H9 (cell line): ENCODE measurements around the gene ARHGAP5. TPM values are rescaled to one million over a fixed set of nuclear protein-coding genes. Genes with fewer than 3 reads are reported as not detected.

Experiments
- DNase-seq: peaks from one replicate; pipeline ENCODE4 v3.0.0-alpha.2; 2017
- H2AFZ ChIP-seq: one replicate; pipeline ENCODE4 v1.6.1; 2013; ENCODE audit warnings: mild to moderate bottlenecking, low read length, control low read depth, moderate library complexity
- H2AK5ac ChIP-seq: 2 replicates; pipeline ENCODE4 v1.6.1; 2013; ENCODE audit warnings: low read length, control low read depth, mixed read lengths; ENCODE audit not compliant: insufficient read length
- H2BK120ac ChIP-seq: one replicate; pipeline ENCODE4 v1.6.1; 2013; ENCODE audit warnings: low read depth, mild to moderate bottlenecking, low read length, control low read depth, inconsistent platforms; ENCODE audit not compliant: poor library complexity, severe bottlenecking
- H2BK12ac ChIP-seq: 2 replicates; pipeline ENCODE4 v1.6.1; 2013; ENCODE audit warnings: low read length, control low read depth, mixed read lengths, low read depth; ENCODE audit not compliant: insufficient read length
- H2BK15ac ChIP-seq: 2 replicates; pipeline ENCODE4 v1.6.1; 2013; ENCODE audit warnings: low read depth, low read length, control low read depth
- H2BK20ac ChIP-seq: one replicate; pipeline ENCODE4 v1.6.1; 2013; ENCODE audit warnings: low read depth, mild to moderate bottlenecking, low read length, control low read depth, inconsistent platforms; ENCODE audit not compliant: poor library complexity, severe bottlenecking
- H2BK5ac ChIP-seq: 2 replicates; pipeline ENCODE4 v1.6.1; 2013; ENCODE audit warnings: low read length, control low read depth, mixed read lengths; ENCODE audit not compliant: insufficient read length
- H3K14ac ChIP-seq: 2 replicates; pipeline ENCODE4 v1.6.1; 2013; ENCODE audit warnings: low read length, control low read depth; ENCODE audit not compliant: insufficient read depth
- H3K18ac ChIP-seq: 2 replicates; pipeline ENCODE4 v1.6.1; 2013; ENCODE audit warnings: low read depth, mild to moderate bottlenecking, mixed read lengths, low read length, control low read depth; ENCODE audit not compliant: insufficient read length
- H3K23ac ChIP-seq: 2 replicates; pipeline ENCODE4 v1.6.1; 2013; ENCODE audit warnings: low read length, control low read depth, mixed read lengths, low read depth; ENCODE audit not compliant: insufficient read length
- H3K23me2 ChIP-seq: 2 replicates; pipeline ENCODE4 v1.6.1; 2013; ENCODE audit warnings: low read depth, mild to moderate bottlenecking, mixed read lengths, low read length, control low read depth; ENCODE audit not compliant: insufficient read length, poor library complexity, severe bottlenecking
- H3K27ac ChIP-seq: 2 replicates; pipeline ENCODE4 v1.5.1; 2013; ENCODE audit warnings: low read length, control low read depth, mixed read lengths, low read depth; ENCODE audit not compliant: insufficient read length
- H3K27me3 ChIP-seq: 2 replicates; pipeline ENCODE4 v1.6.1; 2013; ENCODE audit warnings: low read length, control low read depth, inconsistent platforms; ENCODE audit not compliant: insufficient read depth
- H3K4ac ChIP-seq: 2 replicates; pipeline ENCODE4 v1.6.1; 2013; ENCODE audit warnings: low read depth, mild to moderate bottlenecking, control low read depth, inconsistent platforms, low read length, moderate library complexity
- H3K4me1 ChIP-seq: 2 replicates; pipeline ENCODE4 v1.6.1; 2013; ENCODE audit warnings: low read length, control low read depth, inconsistent platforms; ENCODE audit not compliant: insufficient read depth
- H3K4me2 ChIP-seq: 2 replicates; pipeline ENCODE4 v1.6.1; 2013; ENCODE audit warnings: low read length, control low read depth, mixed read lengths; ENCODE audit not compliant: insufficient read length, insufficient read depth
- H3K56ac ChIP-seq: 2 replicates; pipeline ENCODE4 v1.6.1; 2013; ENCODE audit warnings: low read depth, mild to moderate bottlenecking, mixed read lengths, low read length, control low read depth; ENCODE audit not compliant: insufficient read length
- H3K79me1 ChIP-seq: 2 replicates; pipeline ENCODE4 v1.6.1; 2013; ENCODE audit warnings: low read depth, mild to moderate bottlenecking, moderate library complexity, low read length, control low read depth, inconsistent platforms; ENCODE audit not compliant: insufficient read depth, poor library complexity, severe bottlenecking
- H3K79me2 ChIP-seq: 2 replicates; pipeline ENCODE4 v1.6.1; 2013; ENCODE audit warnings: low read length, control low read depth, inconsistent platforms; ENCODE audit not compliant: insufficient read depth
- H3K9ac ChIP-seq: 2 replicates; pipeline ENCODE4 v1.6.1; 2013; ENCODE audit warnings: low read length, control low read depth, mixed read lengths; ENCODE audit not compliant: insufficient read length; ENCODE audit errors: extremely low read depth
- H3K9me3 ChIP-seq: one replicate; pipeline ENCODE4 v1.6.1; 2013; ENCODE audit warnings: low read depth, low read length, inconsistent platforms; ENCODE audit not compliant: control insufficient read depth
- H3T11ph ChIP-seq: one replicate; pipeline ENCODE4 v1.6.1; 2013; ENCODE audit warnings: mild to moderate bottlenecking, low read length, control low read depth, inconsistent platforms
- H4K20me1 ChIP-seq: one replicate; pipeline ENCODE4 v1.6.1; 2013; ENCODE audit not compliant: control insufficient read depth, insufficient read length, insufficient read depth
- H4K5ac ChIP-seq: 2 replicates; pipeline ENCODE4 v1.6.1; 2013; ENCODE audit warnings: low read depth, mild to moderate bottlenecking, mixed read lengths, low read length, control low read depth; ENCODE audit not compliant: insufficient read length
- H4K8ac ChIP-seq: replicated peaks from 2 replicates; pipeline ENCODE4 v1.6.1; 2013; ENCODE audit warnings: low read length, control low read depth, mixed read lengths, low read depth; ENCODE audit not compliant: insufficient read length
- H4K91ac ChIP-seq: 2 replicates; pipeline ENCODE4 v1.6.1; 2013; ENCODE audit warnings: low read depth, mild to moderate bottlenecking, moderate library complexity, mixed read lengths, low read length, control low read depth; ENCODE audit not compliant: insufficient read length
- H3K27ac Mint-ChIP-seq, 3 experiments: 2 replicates in 2 of 3; 3 replicates in 1 of 3; pipeline ENCODE4 v1.8.0; 2020 to 2021; ENCODE audit warnings: mixed read lengths in 3 of 3, mild to moderate bottlenecking in 1 of 3, moderate library complexity in 1 of 3
- H3K27me3 Mint-ChIP-seq: 2 replicates; pipeline ENCODE4 v1.8.0; 2021; ENCODE audit warnings: low read depth, mild to moderate bottlenecking, moderate library complexity, mixed read lengths
- H3K36me3 Mint-ChIP-seq, 3 experiments: 2 replicates in 2 of 3; 3 replicates in 1 of 3; pipeline ENCODE4 v1.8.0; 2020 to 2021; ENCODE audit warnings: low read depth in 3 of 3, mixed read lengths in 3 of 3; ENCODE audit not compliant: insufficient read depth in 1 of 3
- H3K4me1 Mint-ChIP-seq, 2 experiments: 2 replicates each; pipeline ENCODE4 v1.8.0; 2020; ENCODE audit warnings: mixed read lengths in 2 of 2
- H3K4me3 Mint-ChIP-seq, 2 experiments: 2 replicates in 1 of 2; 3 replicates in 1 of 2; pipeline ENCODE4 v1.8.0; 2020 to 2021; ENCODE audit warnings: mild to moderate bottlenecking in 2 of 2, mixed read lengths in 2 of 2, moderate library complexity in 1 of 2
- H3K9me3 Mint-ChIP-seq, 2 experiments: 2 replicates in 1 of 2; 3 replicates in 1 of 2; pipeline ENCODE4 v1.8.0; 2020; ENCODE audit warnings: mild to moderate bottlenecking in 2 of 2, mixed read lengths in 2 of 2, moderate library complexity in 1 of 2
- WGBS: extraction: QIAGEN DNeasy Blood & Tissue Kit; methylation state at CpG from one replicate; pipeline ENCODE4 v1.1.7; 2013; ENCODE audit warnings: missing lambda C conversion rate, low lambda C conversion rate, mixed read lengths; ENCODE audit not compliant: insufficient read length; ENCODE audit errors: extremely low coverage; 5-methylcytosine and 5-hydroxymethylcytosine counted together
- total RNA-seq: library from RNA; stranded (reverse); gene quantifications from 2 replicates; pipeline ENCODE4 v1.2.1, GENCODE V29; 2021
- TF ChIP-seq, protein P1 (sequence below): fragments of 200-600 bp; sonication (generic); conservative IDR thresholded peaks from 3 replicates; pipeline ENCODE4 v1.8.0; 2021; ENCODE audit warnings: antibody characterized with exemption, mild to moderate bottlenecking

Gene ARHGAP5
- total RNA-seq, 1 experiment from 2014 or later, result 73.8 TPM

DNA sequence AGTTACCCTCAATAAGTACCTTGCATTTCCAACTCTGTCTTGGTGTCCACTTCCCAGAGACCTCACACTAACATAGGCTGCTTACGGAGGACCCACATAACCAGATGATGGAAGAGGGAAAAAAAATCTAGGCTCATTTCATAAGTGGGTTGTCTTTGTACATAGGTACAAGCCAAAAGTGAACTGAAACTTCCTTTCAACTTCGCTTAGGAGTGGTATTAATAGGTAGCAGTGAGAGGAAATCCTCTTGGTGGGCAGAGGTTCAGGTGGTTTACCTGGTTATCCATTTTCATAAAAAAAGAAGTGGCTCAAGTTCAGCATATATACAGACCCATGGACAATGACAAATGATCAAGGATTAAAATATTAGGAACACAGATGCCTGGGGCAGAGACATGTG is 88.9 kb downstream of the ARHGAP5 start:
- Histone ChIP-seq H3K14ac (no peak overlapping the region), H3K27ac (no peak overlapping the region), H2BK120ac (no peak overlapping the region), H3K79me1 (no peaks in the 10 kb centered on the region), H3K4me1 (no peaks in the 10 kb centered on the region), H4K20me1 (no peaks in the 10 kb centered on the region), H3K56ac (no peak overlapping the region), H3K23me2 (no peaks in the 10 kb centered on the region), H3K9ac (no peak overlapping the region), H3K27me3 (no peaks in the 10 kb centered on the region), H2AK5ac (no peak overlapping the region), H2BK12ac (no peak overlapping the region), H4K5ac (no peak overlapping the region), H3K4me2 (no peak overlapping the region), H2AFZ (no peak overlapping the region), H4K8ac (no peak overlapping the region), H3T11ph (no peak overlapping the region), H2BK5ac (no peak overlapping the region), H2BK15ac (no peak overlapping the region), H3K9me3 (no peaks in the 10 kb centered on the region), H3K18ac (no peak overlapping the region), H3K4ac (no peak overlapping the region), H2BK20ac (no peak overlapping the region), H3K23ac (no peak overlapping the region), H4K91ac (no peak overlapping the region), H3K79me2 (no peaks in the 10 kb centered on the region)
- no peak for DNase-seq
- no peak overlapping the region for H3K4me3 Mint-ChIP-seq
- H3K4me1 Mint-ChIP-seq, result peaks cover 0 to 6% of the 10 kb centered on the region in 2 experiments; a peak in 3 of 4 replicates
- H3K27ac Mint-ChIP-seq, result peak overlapping the region in 1 of 3 experiments; percentile 3; a peak in 1 of 7 replicates
- peaks cover 0 to 9% of the 10 kb centered on the region in 2 experiments; a peak in 2 of 5 replicates for H3K9me3 Mint-ChIP-seq
- WGBS, result no CpG with 5 or more reads among the region's 2 CpGs
- TF ChIP-seq, protein P1, sequence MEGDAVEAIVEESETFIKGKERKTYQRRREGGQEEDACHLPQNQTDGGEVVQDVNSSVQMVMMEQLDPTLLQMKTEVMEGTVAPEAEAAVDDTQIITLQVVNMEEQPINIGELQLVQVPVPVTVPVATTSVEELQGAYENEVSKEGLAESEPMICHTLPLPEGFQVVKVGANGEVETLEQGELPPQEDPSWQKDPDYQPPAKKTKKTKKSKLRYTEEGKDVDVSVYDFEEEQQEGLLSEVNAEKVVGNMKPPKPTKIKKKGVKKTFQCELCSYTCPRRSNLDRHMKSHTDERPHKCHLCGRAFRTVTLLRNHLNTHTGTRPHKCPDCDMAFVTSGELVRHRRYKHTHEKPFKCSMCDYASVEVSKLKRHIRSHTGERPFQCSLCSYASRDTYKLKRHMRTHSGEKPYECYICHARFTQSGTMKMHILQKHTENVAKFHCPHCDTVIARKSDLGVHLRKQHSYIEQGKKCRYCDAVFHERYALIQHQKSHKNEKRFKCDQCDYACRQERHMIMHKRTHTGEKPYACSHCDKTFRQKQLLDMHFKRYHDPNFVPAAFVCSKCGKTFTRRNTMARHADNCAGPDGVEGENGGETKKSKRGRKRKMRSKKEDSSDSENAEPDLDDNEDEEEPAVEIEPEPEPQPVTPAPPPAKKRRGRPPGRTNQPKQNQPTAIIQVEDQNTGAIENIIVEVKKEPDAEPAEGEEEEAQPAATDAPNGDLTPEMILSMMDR, result no peak
- no peaks in the 10 kb centered on the region for H3K36me3 Mint-ChIP-seq
- H3K27me3 Mint-ChIP-seq, result no peaks in the 10 kb centered on the region
